HepG2 (cell line): ENCODE measurements around the gene NAGA. TPM values are rescaled to one million over a fixed set of nuclear protein-coding genes. Genes with fewer than 3 reads are reported as not detected.

Experiments
- BHLHE40 ChIP-seq: IDR thresholded peaks from 2 replicates; pipeline ENCODE4 v1.6.1; 2011; ENCODE audit warnings: low read length, improper control_type of control experiment
- DR1 ChIP-seq: sonication (generic); formaldehyde crosslinking; IDR thresholded peaks from 2 replicates; pipeline ENCODE4 v1.8.0; 2021; ENCODE audit warnings: mild to moderate bottlenecking, missing genetic modification reagents, inconsistent platforms
- KAT7 ChIP-seq: IDR thresholded peaks from 2 replicates; pipeline ENCODE4 v1.6.1; 2018; ENCODE audit warnings: borderline replicate concordance, missing compliant biosample characterization
- NCOA5 ChIP-seq: sonication (generic); formaldehyde crosslinking; IDR thresholded peaks from 2 replicates; pipeline ENCODE4 v1.4.0; 2020; ENCODE audit warnings: missing genetic modification reagents
- PPARG ChIP-seq: conservative IDR thresholded peaks from 2 replicates; pipeline ENCODE4 v1.6.1; 2016; ENCODE audit warnings: missing biosample characterization, missing genetic modification reagents
- PREB ChIP-seq: sonication (generic); formaldehyde crosslinking; IDR thresholded peaks from 2 replicates; pipeline ENCODE4 v1.4.0; 2020; ENCODE audit warnings: missing genetic modification reagents
- TCF12 ChIP-seq, 2 experiments: fragments of 450-650 bp in 1 of 2; sonication (generic) in 1 of 2; formaldehyde crosslinking in 1 of 2; IDR thresholded peaks; 2 replicates each; pipeline versions ENCODE4 v1.6.1 to v1.8.0; 2017 to 2022; ENCODE audit warnings: antibody characterized with exemption in 1 of 2, mild to moderate bottlenecking in 1 of 2, missing genetic modification reagents in 1 of 2, moderate library complexity in 1 of 2
- YEATS2 ChIP-seq: sonication (generic); formaldehyde crosslinking; IDR thresholded peaks from 2 replicates; pipeline ENCODE4 v1.4.0; 2020; ENCODE audit warnings: missing genetic modification reagents, borderline replicate concordance
- ZC3H4 ChIP-seq: sonication (generic); formaldehyde crosslinking; IDR thresholded peaks from 2 replicates; pipeline ENCODE4 v1.4.0; 2020; ENCODE audit warnings: missing genetic modification reagents, borderline replicate concordance
- ZNF234 ChIP-seq: sonication (generic); formaldehyde crosslinking; conservative IDR thresholded peaks from 2 replicates; pipeline ENCODE4 v1.5.1; 2020; ENCODE audit warnings: mild to moderate bottlenecking, missing genetic modification reagents
- ZNF335 ChIP-seq: sonication (generic); formaldehyde crosslinking; IDR thresholded peaks from 2 replicates; pipeline ENCODE4 v1.4.0; 2020; ENCODE audit warnings: missing genetic modification reagents
- ZNF562 ChIP-seq: sonication (generic); formaldehyde crosslinking; IDR thresholded peaks from 2 replicates; pipeline ENCODE4 v1.8.0; 2022; ENCODE audit warnings: missing genetic modification reagents, borderline replicate concordance
- ZNF570 ChIP-seq: sonication (generic); formaldehyde crosslinking; IDR thresholded peaks from 2 replicates; pipeline ENCODE4 v1.4.0; 2020; ENCODE audit warnings: mild to moderate bottlenecking, missing genetic modification reagents, borderline replicate concordance
- polyA plus RNA-seq, 8 experiments: library from polyadenylated mRNA; depleted of rRNA in 3 of 8; stranded (reverse) in 7 of 8; unstranded in 1 of 8; fragments of >200 nt; fragmentation: Illumina TruSeq in 4 of 8; extraction: Trizol in 4 of 8; gene quantifications; 2 replicates each; pipeline versions ENCODE4 v1.2.1 to v1.2.3, GENCODE V29; 2011 to 2016; ENCODE audit warnings: low read depth in 4 of 8, missing spikeins in 1 of 8, mixed read lengths in 1 of 8; ENCODE audit not compliant: insufficient read depth in 1 of 8
- total RNA-seq, 5 experiments: library from RNA; depleted of rRNA; stranded (reverse); fragments of >200 nt; fragmentation: Illumina TruSeq; extraction: Trizol; gene quantifications; 2 replicates each; pipeline ENCODE4 v1.2.3, GENCODE V29; 2016; ENCODE audit warnings: low read depth in 1 of 5
- TF ChIP-seq, protein P1 (sequence below): sonication (generic); formaldehyde crosslinking; IDR thresholded peaks from 2 replicates; pipeline ENCODE4 v1.5.0; 2020; ENCODE audit warnings: mild to moderate bottlenecking, missing genetic modification reagents
- TF ChIP-seq, protein P2 (sequence below): sonication (generic); formaldehyde crosslinking; conservative IDR thresholded peaks from 2 replicates; pipeline ENCODE4 v1.8.0; 2022; ENCODE audit warnings: mild to moderate bottlenecking, moderate library complexity, missing genetic modification reagents
- TF ChIP-seq, protein P3 (sequence below): sonication (generic); formaldehyde crosslinking; IDR thresholded peaks from 2 replicates; pipeline ENCODE4 v1.4.0; 2020; ENCODE audit warnings: missing genetic modification reagents, borderline replicate concordance
- TF ChIP-seq, protein P4 (sequence below): sonication (generic); formaldehyde crosslinking; IDR thresholded peaks from 2 replicates; pipeline ENCODE4 v1.4.0; 2020; ENCODE audit warnings: mild to moderate bottlenecking, missing genetic modification reagents
- TF ChIP-seq, protein P5 (sequence below): sonication (generic); formaldehyde crosslinking; IDR thresholded peaks from 2 replicates; pipeline ENCODE4 v1.4.0; 2020; ENCODE audit warnings: mild to moderate bottlenecking, missing genetic modification reagents
- TF ChIP-seq, protein P6 (sequence below): sonication (generic); formaldehyde crosslinking; conservative IDR thresholded peaks from 2 replicates; pipeline ENCODE4 v1.4.0; 2020; ENCODE audit warnings: missing genetic modification reagents

NAGA gene
- total and polyA plus RNA-seq, 2 of the 13 experiments (the other 11 are each of a cell fraction or from before 2014, with no cell fraction given) = 15.1 to 23.4 TPM

DNA sequence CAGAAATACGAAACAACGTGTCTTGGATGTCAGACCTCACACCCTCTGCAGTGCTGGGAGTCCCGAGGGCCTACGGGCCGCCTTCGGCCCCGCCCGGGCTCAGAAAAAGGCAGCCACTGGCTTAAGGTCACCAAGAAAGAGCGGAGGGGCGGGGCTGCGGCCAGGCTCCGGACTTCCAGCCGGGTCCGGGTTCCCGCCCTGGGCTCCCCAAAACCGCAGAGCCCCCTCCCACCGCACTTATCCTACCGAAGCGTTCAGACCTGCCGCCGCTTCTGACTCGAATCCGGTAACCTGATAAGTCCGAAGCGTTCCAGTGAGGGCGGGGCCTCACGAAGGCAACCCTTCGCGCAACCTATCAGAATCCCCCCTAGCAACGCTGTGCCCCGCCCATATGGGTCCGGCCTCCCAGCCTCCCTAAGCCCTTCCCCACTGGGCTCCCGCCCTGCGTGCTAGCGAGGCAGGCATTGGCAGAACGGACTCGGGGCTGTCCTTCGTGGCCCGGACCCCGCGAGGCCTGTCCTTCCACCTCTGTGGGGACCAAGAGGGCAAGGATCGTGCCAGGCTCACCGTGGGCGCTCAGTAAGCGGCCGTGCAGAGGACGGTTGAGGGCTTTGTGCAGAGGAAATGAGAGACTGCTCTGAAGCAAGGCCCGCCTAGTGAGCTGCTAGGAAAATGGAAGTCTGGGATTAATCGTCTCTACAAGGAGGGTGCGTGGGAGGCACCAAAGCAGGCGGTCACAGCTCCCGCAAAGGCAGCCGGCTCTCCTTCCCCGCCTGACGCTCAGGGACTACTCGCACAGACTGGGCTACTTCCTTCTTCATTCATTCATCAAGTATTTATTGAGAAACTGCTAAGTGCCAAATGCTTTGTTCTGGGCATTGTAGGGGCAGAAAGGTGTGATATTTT, at the start of gene NAGA (continued):
- TF ChIP-seq, protein P1, sequence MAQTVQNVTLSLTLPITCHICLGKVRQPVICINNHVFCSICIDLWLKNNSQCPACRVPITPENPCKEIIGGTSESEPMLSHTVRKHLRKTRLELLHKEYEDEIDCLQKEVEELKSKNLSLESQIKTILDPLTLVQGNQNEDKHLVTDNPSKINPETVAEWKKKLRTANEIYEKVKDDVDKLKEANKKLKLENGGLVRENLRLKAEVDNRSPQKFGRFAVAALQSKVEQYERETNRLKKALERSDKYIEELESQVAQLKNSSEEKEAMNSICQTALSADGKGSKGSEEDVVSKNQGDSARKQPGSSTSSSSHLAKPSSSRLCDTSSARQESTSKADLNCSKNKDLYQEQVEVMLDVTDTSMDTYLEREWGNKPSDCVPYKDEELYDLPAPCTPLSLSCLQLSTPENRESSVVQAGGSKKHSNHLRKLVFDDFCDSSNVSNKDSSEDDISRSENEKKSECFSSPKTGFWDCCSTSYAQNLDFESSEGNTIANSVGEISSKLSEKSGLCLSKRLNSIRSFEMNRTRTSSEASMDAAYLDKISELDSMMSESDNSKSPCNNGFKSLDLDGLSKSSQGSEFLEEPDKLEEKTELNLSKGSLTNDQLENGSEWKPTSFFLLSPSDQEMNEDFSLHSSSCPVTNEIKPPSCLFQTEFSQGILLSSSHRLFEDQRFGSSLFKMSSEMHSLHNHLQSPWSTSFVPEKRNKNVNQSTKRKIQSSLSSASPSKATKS = no peak
- TF ChIP-seq KAT7 (CRISPR knock-in tag) (no peak), NCOA5 (CRISPR knock-in tag) (no peak), ZNF562 (CRISPR knock-in tag) (no peak), ZNF335 (CRISPR knock-in tag) (peak; percentile 72), TCF12 (IDR thresholded peaks at IDR 0.05) (no peak), TCF12 (CRISPR knock-in tag; IDR thresholded peaks at IDR 0.05) (no peak), PREB (CRISPR knock-in tag) (0 out of 2 replicates have a peak, but pooled peaks have one; percentile 85), BHLHE40 (no peak), YEATS2 (CRISPR knock-in tag) (peak; percentile 80; the same call in 1 of the 2 replicates), ZNF570 (0 out of 2 replicates have a peak, but pooled peaks have one; percentile 80), PPARG (CRISPR knock-in tag) (peak; percentile 41), DR1 (peak; percentile 70), ZNF234 (CRISPR knock-in tag) (no peak), ZC3H4 (0 out of 2 replicates have a peak, but pooled peaks have one; percentile 36)
- TF ChIP-seq, protein P2, sequence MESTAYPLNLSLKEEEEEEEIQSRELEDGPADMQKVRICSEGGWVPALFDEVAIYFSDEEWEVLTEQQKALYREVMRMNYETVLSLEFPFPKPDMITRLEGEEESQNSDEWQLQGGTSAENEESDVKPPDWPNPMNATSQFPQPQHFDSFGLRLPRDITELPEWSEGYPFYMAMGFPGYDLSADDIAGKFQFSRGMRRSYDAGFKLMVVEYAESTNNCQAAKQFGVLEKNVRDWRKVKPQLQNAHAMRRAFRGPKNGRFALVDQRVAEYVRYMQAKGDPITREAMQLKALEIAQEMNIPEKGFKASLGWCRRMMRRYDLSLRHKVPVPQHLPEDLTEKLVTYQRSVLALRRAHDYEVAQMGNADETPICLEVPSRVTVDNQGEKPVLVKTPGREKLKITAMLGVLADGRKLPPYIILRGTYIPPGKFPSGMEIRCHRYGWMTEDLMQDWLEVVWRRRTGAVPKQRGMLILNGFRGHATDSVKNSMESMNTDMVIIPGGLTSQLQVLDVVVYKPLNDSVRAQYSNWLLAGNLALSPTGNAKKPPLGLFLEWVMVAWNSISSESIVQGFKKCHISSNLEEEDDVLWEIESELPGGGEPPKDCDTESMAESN (CRISPR knock-in tag) = no peak
- TF ChIP-seq, protein P3, sequence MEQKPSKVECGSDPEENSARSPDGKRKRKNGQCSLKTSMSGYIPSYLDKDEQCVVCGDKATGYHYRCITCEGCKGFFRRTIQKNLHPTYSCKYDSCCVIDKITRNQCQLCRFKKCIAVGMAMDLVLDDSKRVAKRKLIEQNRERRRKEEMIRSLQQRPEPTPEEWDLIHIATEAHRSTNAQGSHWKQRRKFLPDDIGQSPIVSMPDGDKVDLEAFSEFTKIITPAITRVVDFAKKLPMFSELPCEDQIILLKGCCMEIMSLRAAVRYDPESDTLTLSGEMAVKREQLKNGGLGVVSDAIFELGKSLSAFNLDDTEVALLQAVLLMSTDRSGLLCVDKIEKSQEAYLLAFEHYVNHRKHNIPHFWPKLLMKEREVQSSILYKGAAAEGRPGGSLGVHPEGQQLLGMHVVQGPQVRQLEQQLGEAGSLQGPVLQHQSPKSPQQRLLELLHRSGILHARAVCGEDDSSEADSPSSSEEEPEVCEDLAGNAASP = no peak
- TF ChIP-seq, protein P4, sequence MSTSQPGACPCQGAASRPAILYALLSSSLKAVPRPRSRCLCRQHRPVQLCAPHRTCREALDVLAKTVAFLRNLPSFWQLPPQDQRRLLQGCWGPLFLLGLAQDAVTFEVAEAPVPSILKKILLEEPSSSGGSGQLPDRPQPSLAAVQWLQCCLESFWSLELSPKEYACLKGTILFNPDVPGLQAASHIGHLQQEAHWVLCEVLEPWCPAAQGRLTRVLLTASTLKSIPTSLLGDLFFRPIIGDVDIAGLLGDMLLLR (CRISPR knock-in tag) = peak; percentile 75; the same call in 1 of the 2 replicates
- TF ChIP-seq, protein P5, sequence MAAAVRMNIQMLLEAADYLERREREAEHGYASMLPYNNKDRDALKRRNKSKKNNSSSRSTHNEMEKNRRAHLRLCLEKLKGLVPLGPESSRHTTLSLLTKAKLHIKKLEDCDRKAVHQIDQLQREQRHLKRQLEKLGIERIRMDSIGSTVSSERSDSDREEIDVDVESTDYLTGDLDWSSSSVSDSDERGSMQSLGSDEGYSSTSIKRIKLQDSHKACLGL (CRISPR knock-in tag) = peak; percentile 81
- TF ChIP-seq, protein P6, sequence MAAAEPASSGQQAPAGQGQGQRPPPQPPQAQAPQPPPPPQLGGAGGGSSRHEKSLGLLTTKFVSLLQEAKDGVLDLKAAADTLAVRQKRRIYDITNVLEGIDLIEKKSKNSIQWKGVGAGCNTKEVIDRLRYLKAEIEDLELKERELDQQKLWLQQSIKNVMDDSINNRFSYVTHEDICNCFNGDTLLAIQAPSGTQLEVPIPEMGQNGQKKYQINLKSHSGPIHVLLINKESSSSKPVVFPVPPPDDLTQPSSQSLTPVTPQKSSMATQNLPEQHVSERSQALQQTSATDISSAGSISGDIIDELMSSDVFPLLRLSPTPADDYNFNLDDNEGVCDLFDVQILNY (CRISPR knock-in tag) = peak; percentile 82; the same call in 1 of the 2 replicates
